Urinary bladder (tissue), 4 donors: Measurements from ENCODE around the gene PYGL. TPM values are rescaled to one million over a fixed set of nuclear protein-coding genes. Genes with fewer than 3 reads are reported as not detected.
"Not testable (repeated sequence)": the region's sequence is repeated elsewhere in the genome, so short reads cannot be mapped to it uniquely, and the experiment has no call there.

Source experiments
- DNase-seq: peaks from one replicate; pipeline ENCODE4 v3.0.0-alpha.2; 2015; ENCODE audit errors: extremely low spot score
- H3K27ac ChIP-seq: one replicate; pipeline ENCODE4 v1.5.1; 2013; ENCODE audit warnings: low read depth, mild to moderate bottlenecking, moderate library complexity
- H3K36me3 ChIP-seq: one replicate; pipeline ENCODE4 v1.6.1; 2013; ENCODE audit warnings: mild to moderate bottlenecking, moderate library complexity; ENCODE audit not compliant: insufficient read depth
- H3K4me1 ChIP-seq: one replicate; pipeline ENCODE4 v1.6.1; 2013; ENCODE audit warnings: mild to moderate bottlenecking, moderate library complexity; ENCODE audit not compliant: insufficient read depth
- H3K4me3 ChIP-seq: one replicate; pipeline ENCODE4 v1.5.1; 2013; ENCODE audit warnings: low read depth, low read length
- WGBS: extraction: QIAGEN DNeasy Blood & Tissue Kit; methylation state at CpG from one replicate; pipeline ENCODE4 v1.1.7; 2013; 5-methylcytosine and 5-hydroxymethylcytosine counted together
- polyA plus RNA-seq: library from polyadenylated mRNA; stranded (reverse); fragments of 200-250 nt; gene quantifications from one replicate; pipeline ENCODE4 v1.2.3, GENCODE V29; 2013
- total RNA-seq: library from RNA; depleted of rRNA; stranded (reverse); fragments of >200 nt; gene quantifications from one replicate; pipeline ENCODE4 v1.2.3, GENCODE V29; 2014
- donor health status: healthy with polysubstance abuse.
- donor health status: healthy.

The PYGL gene
- total and polyA plus RNA-seq, 2 donors: 28.6 to 30.5 TPM

- H3K36me3 ChIP-seq: no peaks in the 10 kb centered on the region
- H3K27ac ChIP-seq: peak overlapping the region; percentile 79
- DNase-seq: no peak
- H3K4me3 ChIP-seq: peak overlapping the region; percentile 61
- H3K4me1 ChIP-seq: no peaks in the 10 kb centered on the region
- 11% methylated on average over 29 of the region's 29 CpGs for WGBS
Observed at GRCh38 chr14:50944647-50945413, 547 bp upstream of the PYGL start.

GRCh38 chr14:50943261-50943942, 881 bp downstream of the PYGL start:
- WGBS: 12% methylated on average over 26 of the region's 26 CpGs
- Histone ChIP-seq H3K4me3 (peak overlapping the region; percentile 61), H3K27ac (peak overlapping the region; percentile 2), H3K4me1 (no peaks in the 10 kb centered on the region), H3K36me3 (no peaks in the 10 kb centered on the region)
- DNase-seq: no peak

- DNase-seq, H3K27ac ChIP-seq, H3K4me1 ChIP-seq, H3K4me3 ChIP-seq, H3K36me3 ChIP-seq: not testable (repeated sequence)
- 95% methylated on average over 8 of the region's 8 CpGs for WGBS
Observed at GRCh38 chr14:50941638-50942037, 2.6 kb downstream of the PYGL start.

- no peak for DNase-seq
- WGBS: 90% methylated on average over 6 of the region's 6 CpGs
- H3K36me3 ChIP-seq: no peaks in the 10 kb centered on the region
Observed at GRCh38 chr14:50941151-50941550, 3.1 kb downstream of the PYGL start.

GRCh38 chr14:50937800-50938199, 6.5 kb downstream of the PYGL start:
- Histone ChIP-seq H3K4me3 (no peak overlapping the region), H3K36me3 (no peaks in the 10 kb centered on the region), H3K4me1 (no peaks in the 10 kb centered on the region), H3K27ac (no peak overlapping the region)
- DNase-seq: no peak
- 75% methylated on average over 4 of the region's 4 CpGs for WGBS

More at GRCh38 chr14:50941151-50941550, 3.1 kb downstream of the PYGL start:
- H3K4me1 ChIP-seq: no peaks in the 10 kb centered on the region
- H3K27ac ChIP-seq: no peak overlapping the region
- H3K4me3 ChIP-seq: no peak overlapping the region

- 64% methylated on average over 2 of the region's 2 CpGs for WGBS
Observed at GRCh38 chr14:50937325-50937724, 7.0 kb downstream of the PYGL start.

GRCh38 chr14:50936882-50937281, 7.4 kb downstream of the PYGL start:
- Histone ChIP-seq H3K4me1 (no peaks in the 10 kb centered on the region), H3K36me3 (no peaks in the 10 kb centered on the region), H3K4me3 (no peak overlapping the region), H3K27ac (no peak overlapping the region)
- DNase-seq: no peak
- 72% methylated on average over 2 of the region's 2 CpGs for WGBS

More at GRCh38 chr14:50937325-50937724, 7.0 kb downstream of the PYGL start:
- no peak for DNase-seq
- H3K4me3 ChIP-seq: no peak overlapping the region
- no peaks in the 10 kb centered on the region for H3K36me3 ChIP-seq
- no peak overlapping the region for H3K27ac ChIP-seq
- H3K4me1 ChIP-seq: no peaks in the 10 kb centered on the region

GRCh38 chr14:50936016-50936340, 8.3 kb downstream of the PYGL start:
- WGBS: 79% methylated on average over 2 of the region's 2 CpGs
- no peak overlapping the region for H3K27ac ChIP-seq
- H3K36me3 ChIP-seq: no peaks in the 10 kb centered on the region
- no peak for DNase-seq
- H3K4me3 ChIP-seq: no peak overlapping the region
- no peaks in the 10 kb centered on the region for H3K4me1 ChIP-seq

- DNase-seq: no peak
- 84% methylated on average over 5 of the region's 5 CpGs for WGBS
- Histone ChIP-seq H3K36me3 (no peaks in the 10 kb centered on the region), H3K27ac (no peak overlapping the region), H3K4me3 (no peak overlapping the region), H3K4me1 (no peaks in the 10 kb centered on the region)
Observed at GRCh38 chr14:50935126-50936015, 8.9 kb downstream of the PYGL start.

- Histone ChIP-seq H3K4me3 (no peak overlapping the region), H3K4me1 (no peaks in the 10 kb centered on the region), H3K36me3 (peaks cover 2% of the 10 kb centered on the region), H3K27ac (no peak overlapping the region)
- DNase-seq: no peak
- 82% methylated on average over 4 of the region's 4 CpGs for WGBS
Observed at GRCh38 chr14:50932592-50933495, 11.4 kb downstream of the PYGL start.

GRCh38 chr14:50932156-50932555, 12.1 kb downstream of the PYGL start:
- Histone ChIP-seq H3K36me3 (peaks cover 2% of the 10 kb centered on the region), H3K27ac (no peak overlapping the region), H3K4me3 (no peak overlapping the region), H3K4me1 (no peaks in the 10 kb centered on the region)
- DNase-seq: no peak
- WGBS: 60% methylated on average over 1 of the region's 1 CpG

GRCh38 chr14:50931559-50931958, 12.7 kb downstream of the PYGL start:
- H3K4me1 ChIP-seq: no peaks in the 10 kb centered on the region
- no peak overlapping the region for H3K4me3 ChIP-seq
- no peak overlapping the region for H3K27ac ChIP-seq
- WGBS: 95% methylated on average over 3 of the region's 3 CpGs
- H3K36me3 ChIP-seq: peaks cover 2% of the 10 kb centered on the region
- no peak for DNase-seq

GRCh38 chr14:50929506-50929905, 14.8 kb downstream of the PYGL start:
- H3K36me3 ChIP-seq: peaks cover 2% of the 10 kb centered on the region
- 88% methylated on average over 2 of the region's 2 CpGs for WGBS
- no peak for DNase-seq

More at GRCh38 chr14:50929506-50929905, 14.8 kb downstream of the PYGL start:
- Histone ChIP-seq H3K27ac (no peak overlapping the region), H3K4me1 (no peaks in the 10 kb centered on the region), H3K4me3 (no peak overlapping the region)
